Skin of body (tissue), 3 donors: ENCODE measurements around the gene LCE3E. TPM values are rescaled to one million over a fixed set of nuclear protein-coding genes. Genes with fewer than 3 reads are reported as not detected.

Experiments used
- DNase-seq: peaks from one replicate; lab custom pipeline; 2025; lab: John Stamatoyannopoulos, UW
- small RNA-seq: library from RNA; depleted of rRNA; stranded (forward); fragments of <200 nt; gene quantifications from one replicate; pipeline ENCODE3, GENCODE V24; 2014; ENCODE audit warnings: low replicate concordance
- total RNA-seq: library from RNA; depleted of rRNA; stranded (reverse); fragments of >200 nt; gene quantifications from one replicate; pipeline ENCODE4 v1.2.3, GENCODE V29; 2014

LCE3E gene
- total RNA-seq, 1 donor from 2014 or later = 1.3 TPM

- no peak for DNase-seq
These were observed 50.5 kb downstream of the LCE3E start for GRCh38 chr1:152516082-152516481.

Small RNA genes within 50 kb of the gene (small RNA-seq; reads per million reads assigned to genes)
- not detected for gene LCE3B

Other genes starting within 250 kb of the LCE3E start
- 171 TPM for gene FLG, start 241.5 kb downstream of the LCE3E start, total RNA-seq
- gene FLG2, start 206.8 kb downstream of the LCE3E start, total RNA-seq = 139 TPM
- 4.3 TPM for gene CRNN, start 152.5 kb downstream of the LCE3E start, total RNA-seq
- gene LCE5A, start 56.0 kb downstream of the LCE3E start, total RNA-seq = not detected
- gene CRCT1, start 52.3 kb downstream of the LCE3E start, total RNA-seq = 5.0 TPM
- 1.9 TPM for gene LCE3D, start 13.7 kb upstream of the LCE3E start, total RNA-seq
- gene LCE3C, start 33.5 kb upstream of the LCE3E start, total RNA-seq = not detected
- not detected for gene LCE3B, start 47.0 kb upstream of the LCE3E start, total RNA-seq
- not detected for gene LCE3A, start 56.3 kb upstream of the LCE3E start, total RNA-seq
- gene LCE2D, start 96.6 kb upstream of the LCE3E start, total RNA-seq = 0.49 TPM
- 3.4 TPM for gene LCE2C, start 108.5 kb upstream of the LCE3E start, total RNA-seq
- 5.9 TPM for gene LCE2B, start 119.3 kb upstream of the LCE3E start, total RNA-seq
- 1.2 TPM for gene LCE2A, start 131.6 kb upstream of the LCE3E start, total RNA-seq
- not detected for gene LCE4A, start 141.4 kb upstream of the LCE3E start, total RNA-seq
- gene KPRP, start 191.2 kb upstream of the LCE3E start, total RNA-seq = 0.89 TPM
- not detected for gene LCE1F, start 208.4 kb upstream of the LCE3E start, total RNA-seq
- gene LCE1E, start 219.5 kb upstream of the LCE3E start, total RNA-seq = 0.59 TPM
- 1.4 TPM for gene LCE1D, start 229.9 kb upstream of the LCE3E start, total RNA-seq
- 9.3 TPM for gene LCE1C, start 239.9 kb upstream of the LCE3E start, total RNA-seq
- 1.9 TPM for gene LCE1B, start 245.2 kb upstream of the LCE3E start, total RNA-seq